Adrenal gland (tissue), 12 donors: Measurements from ENCODE around the gene KAT6B. TPM values are rescaled to one million over a fixed set of nuclear protein-coding genes. Genes with fewer than 3 reads are reported as not detected.

Source experiments
- DNase-seq, 7 donors: peaks; one replicate each; pipeline ENCODE4 v3.0.0-alpha.2; 2019 to 2020
- H3K27ac ChIP-seq, 5 donors: fragments of 200-600 bp; sonication (generic) in 4 of 5; 1 replicate in 3 of 5; 2 replicates in 2 of 5; pipeline versions ENCODE4 v1.5.1 to v1.8.0; 2016 to 2020; ENCODE audit warnings: mild to moderate bottlenecking in 1 of 5
- H3K27me3 ChIP-seq: fragments of 200-600 bp; 2 replicates; pipeline ENCODE4 v1.8.0; 2021
- H3K36me3 ChIP-seq, 2 donors: fragments of 200-600 bp; replicated peaks in 1 of 2; 1 replicate in 1 of 2; 2 replicates in 1 of 2; pipeline versions ENCODE4 v1.5.1 to v1.8.0; 2018 to 2022
- H3K4me1 ChIP-seq, 2 donors: fragments of 200-600 bp; replicated peaks in 1 of 2; 1 replicate in 1 of 2; 2 replicates in 1 of 2; pipeline versions ENCODE4 v1.5.1 to v1.8.0; 2018 to 2021
- H3K4me3 ChIP-seq, 4 donors: fragments of 200-600 bp; sonication (generic) in 3 of 4; one replicate each; pipeline ENCODE4 v1.5.1; 2016 to 2018
- H3K9me3 ChIP-seq, 3 donors: fragments of 200-600 bp; sonication (generic) in 1 of 3; replicated peaks in 1 of 3; 1 replicate in 2 of 3; 2 replicates in 1 of 3; pipeline versions ENCODE4 v1.5.1 to v1.8.0; 2016 to 2021
- CTCF ChIP-seq, 6 experiments: fragments of 450-650 bp in 4 of 6; fragments of 200-600 bp in 2 of 6; sonication (generic) in 1 of 6; IDR thresholded peaks; 1 replicate in 5 of 6; 2 replicates in 1 of 6; pipeline versions ENCODE4 v1.5.1 to v1.8.0; 2016 to 2021; ENCODE audit warnings: antibody characterized with exemption in 6 of 6, mild to moderate bottlenecking in 2 of 6, moderate library complexity in 1 of 6
- POLR2A ChIP-seq, 2 donors: fragments of 450-650 bp; IDR thresholded peaks; one replicate each; pipeline ENCODE4 v1.6.1; 2017; ENCODE audit warnings: antibody characterized with exemption in 2 of 2, mild to moderate bottlenecking in 2 of 2, moderate library complexity in 1 of 2
- WGBS, 4 donors: extraction: QIAGEN DNeasy Blood & Tissue Kit in 2 of 4; methylation state at CpG; one replicate each; pipeline versions ENCODE4 v1.1.5 to v1.1.7; 2013 to 2017; 5-methylcytosine and 5-hydroxymethylcytosine counted together
- intact Hi-C, 2 donors: fragments of 100-400 bp; cut with DNase I; formaldehyde crosslinking; loops; one replicate each; pipeline versions ENCODE4 v1.14.1 to v1.15.0; 2022 to 2023
- polyA plus RNA-seq, 3 donors: library from polyadenylated mRNA; stranded (reverse); fragments of 200-250 nt in 2 of 3; fragments of 350-450 nt in 1 of 3; fragmentation: Illumina TruSeq in 1 of 3; extraction: RNeasy Lipid Tissue Mini Kit (QIAGEN cat#74804) in 1 of 3; gene quantifications; one replicate each; pipeline ENCODE4 v1.2.3, GENCODE V29; 2013 to 2014
- total RNA-seq, 9 donors: library from RNA; depleted of rRNA in 4 of 9; stranded (reverse); fragments of >200 nt in 4 of 9; fragments of 120-200 nt in 1 of 9; fragmentation: NEBNext Ultra II Directional in 1 of 9; extraction: Animal tissue kit (Norgen Biotek cat#: 25700) in 1 of 9; gene quantifications; one replicate each; pipeline versions ENCODE4 v1.1.0 to v1.2.4, GENCODE V29; 2013 to 2023
- donor health status: healthy with polysubstance abuse.
- donor health status: Bipolar disorder and iron deficiency.
- donor health status: DM: yes; HTN: yes; CAD: no.
- donor health status: DM: no; HTN: no; CAD: no.
- donor health status: DM: no; HTN: no; CAD: no.
- donor health status: DM: yes; HTN: yes; CAD: no.

The KAT6B gene
- total and polyA plus RNA-seq, 12 donors: 6.0 to 50.2 (median 25.8) TPM

GRCh38 chr10:75070476-75070875, 244.1 kb downstream of the KAT6B start:
- H3K36me3 ChIP-seq: no peaks in the 10 kb centered on the region
- 80 to 89% (median 86%) methylated on average over 11 of the region's 11 CpGs for WGBS, 4 donors
- no peak overlapping the region for H3K27ac ChIP-seq
- no peak overlapping the region for H3K4me3 ChIP-seq
- TF ChIP-seq CTCF (IDR thresholded peaks at IDR 0.05) (no peak), POLR2A (IDR thresholded peaks at IDR 0.05) (no peak)
- no peaks in the 10 kb centered on the region for H3K9me3 ChIP-seq
- H3K27me3 ChIP-seq: no peaks in the 10 kb centered on the region
- intact Hi-C loops: no loop called here
- no peaks in the 10 kb centered on the region for H3K4me1 ChIP-seq
- no peak for DNase-seq

- 57 to 100% (median 65%) methylated on average over 1 to 7 of the region's 7 CpGs for WGBS, 4 donors
- TF ChIP-seq POLR2A (IDR thresholded peaks at IDR 0.05) (no peak), CTCF (IDR thresholded peaks at IDR 0.05) (no peak)
- H3K27me3 ChIP-seq: no peaks in the 10 kb centered on the region
- H3K27ac ChIP-seq: no peak overlapping the region
- no peaks in the 10 kb centered on the region for H3K4me1 ChIP-seq
- intact Hi-C loops: no loop called here
- no peak for DNase-seq
- H3K9me3 ChIP-seq: no peaks in the 10 kb centered on the region
- no peaks in the 10 kb centered on the region for H3K36me3 ChIP-seq
- no peak overlapping the region for H3K4me3 ChIP-seq
Measured at GRCh38 chr10:75070961-75071428, 244.6 kb downstream of the KAT6B start.

DNA sequence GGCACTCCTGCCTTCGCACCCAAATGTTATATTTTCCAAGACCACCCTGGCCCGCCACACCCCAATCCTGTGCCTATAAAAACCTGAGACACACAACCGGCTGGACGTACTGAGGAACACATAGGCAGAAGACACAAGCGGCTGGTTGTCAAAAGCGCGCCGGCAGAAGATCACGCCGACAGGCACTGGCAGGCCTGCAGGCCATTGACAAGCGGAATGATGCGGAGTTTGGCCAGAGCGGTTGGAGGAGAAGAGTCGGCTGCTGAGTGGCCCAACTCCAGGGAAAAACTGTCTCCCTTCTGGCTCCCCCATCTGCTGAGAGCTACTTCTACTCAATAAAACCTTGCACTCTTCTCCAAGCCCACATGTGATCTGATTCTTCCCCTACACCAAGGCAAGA, 245.4 kb downstream of the KAT6B start:
- Histone ChIP-seq H3K27ac (no peak overlapping the region), H3K4me1 (no peaks in the 10 kb centered on the region), H3K9me3 (no peaks in the 10 kb centered on the region), H3K4me3 (no peak overlapping the region), H3K36me3 (no peaks in the 10 kb centered on the region), H3K27me3 (no peaks in the 10 kb centered on the region)
- no peak for DNase-seq
- TF ChIP-seq CTCF (IDR thresholded peaks at IDR 0.05) (no peak), POLR2A (IDR thresholded peaks at IDR 0.05) (no peak)
- intact Hi-C loops: no loop called here
- WGBS, 4 donors: 97 to 99% (median 98%) methylated on average over 14 of the region's 14 CpGs

DNA sequence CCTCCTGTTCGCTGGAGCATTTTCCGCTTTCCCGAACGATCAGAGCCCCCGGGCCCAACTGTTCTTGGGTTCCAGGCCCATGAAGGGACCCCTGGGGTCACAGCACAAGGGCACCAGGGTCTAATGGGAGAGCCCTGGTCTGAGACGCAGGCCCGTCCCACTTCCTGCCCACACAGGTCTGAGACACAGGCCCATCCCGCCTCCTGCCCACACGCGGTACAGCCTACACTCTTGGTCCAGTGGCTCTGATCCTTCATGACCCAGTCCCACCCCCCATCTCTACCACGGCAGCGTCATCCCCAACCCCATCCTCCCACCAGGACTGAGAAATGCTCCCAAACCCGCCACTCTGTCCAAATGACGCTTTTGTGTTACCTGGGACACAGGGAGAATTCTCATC, 246.3 kb downstream of the KAT6B start:
- DNase-seq: no peak
- no peaks in the 10 kb centered on the region for H3K9me3 ChIP-seq
- H3K36me3 ChIP-seq: no peaks in the 10 kb centered on the region
- intact Hi-C loops: no loop called here
- 85 to 97% (median 90%) methylated on average over 14 of the region's 14 CpGs for WGBS, 4 donors
- no peak overlapping the region for H3K27ac ChIP-seq
- H3K4me1 ChIP-seq: no peaks in the 10 kb centered on the region
- H3K27me3 ChIP-seq: no peaks in the 10 kb centered on the region
- no peak overlapping the region for H3K4me3 ChIP-seq
- no peak for TF ChIP-seq CTCF (IDR thresholded peaks at IDR 0.05)
- no peak for TF ChIP-seq POLR2A (IDR thresholded peaks at IDR 0.05)
